ENCODE measurements around the gene LDB2. TPM values are rescaled to one million over a fixed set of nuclear protein-coding genes. Genes with fewer than 3 reads are reported as not detected.

LDB2 gene
- total RNA-seq, 4 donors from 2014 or later = 16.2 to 31.7 (median 22.4) TPM

- 88% methylated on average over 5 of the region's 5 CpGs for WGBS
Measured at GRCh38 chr4:16483540-16483939, 414.9 kb downstream of the LDB2 start.

DNA sequence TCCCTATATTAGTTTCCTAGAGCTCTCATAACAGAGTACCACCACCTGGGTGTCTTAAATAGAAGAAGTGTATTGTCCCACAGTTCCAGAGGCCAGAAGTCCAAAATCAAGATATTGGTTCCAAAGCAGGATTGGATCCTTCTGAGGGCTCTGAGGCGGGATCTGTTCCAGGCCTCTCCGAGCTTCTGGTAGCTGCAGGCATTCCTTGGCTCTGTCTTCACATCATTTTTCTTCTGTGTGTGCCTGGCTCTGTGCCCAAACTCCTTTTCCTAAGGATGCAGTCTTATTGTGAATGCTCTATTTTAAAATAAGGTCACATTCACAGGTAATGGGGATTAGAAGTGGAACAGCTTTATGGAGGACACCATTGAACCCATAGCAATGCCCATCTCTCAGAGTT, 418.4 kb downstream of the LDB2 start:
- DNase-seq (ENCODE audit: extremely low spot score) = no peak
- WGBS = 26% methylated on average over 2 of the region's 2 CpGs
- Histone ChIP-seq H3K36me3 (no peaks in the 10 kb centered on the region), H3K27me3 (no peaks in the 10 kb centered on the region), H3K9me3 (no peaks in the 10 kb centered on the region), H3K4me3 (no peak overlapping the region), H3K27ac (replicated peaks in 1 of 4) (no peak overlapping the region), H3K4me1 (peaks cover 0 to 23% (median 21%) of the 10 kb centered on the region in 4 donors)
- intact Hi-C loops (cut with DNase I) = no loop called here
- TF ChIP-seq POLR2AphosphoS5 (IDR thresholded peaks at IDR 0.05) (no peak), POLR2A (IDR thresholded peaks at IDR 0.05; ENCODE audit: low read depth) (no peak)
- TF ChIP-seq, protein P1, sequence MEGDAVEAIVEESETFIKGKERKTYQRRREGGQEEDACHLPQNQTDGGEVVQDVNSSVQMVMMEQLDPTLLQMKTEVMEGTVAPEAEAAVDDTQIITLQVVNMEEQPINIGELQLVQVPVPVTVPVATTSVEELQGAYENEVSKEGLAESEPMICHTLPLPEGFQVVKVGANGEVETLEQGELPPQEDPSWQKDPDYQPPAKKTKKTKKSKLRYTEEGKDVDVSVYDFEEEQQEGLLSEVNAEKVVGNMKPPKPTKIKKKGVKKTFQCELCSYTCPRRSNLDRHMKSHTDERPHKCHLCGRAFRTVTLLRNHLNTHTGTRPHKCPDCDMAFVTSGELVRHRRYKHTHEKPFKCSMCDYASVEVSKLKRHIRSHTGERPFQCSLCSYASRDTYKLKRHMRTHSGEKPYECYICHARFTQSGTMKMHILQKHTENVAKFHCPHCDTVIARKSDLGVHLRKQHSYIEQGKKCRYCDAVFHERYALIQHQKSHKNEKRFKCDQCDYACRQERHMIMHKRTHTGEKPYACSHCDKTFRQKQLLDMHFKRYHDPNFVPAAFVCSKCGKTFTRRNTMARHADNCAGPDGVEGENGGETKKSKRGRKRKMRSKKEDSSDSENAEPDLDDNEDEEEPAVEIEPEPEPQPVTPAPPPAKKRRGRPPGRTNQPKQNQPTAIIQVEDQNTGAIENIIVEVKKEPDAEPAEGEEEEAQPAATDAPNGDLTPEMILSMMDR (IDR thresholded peaks at IDR 0.05) = no peak

More at GRCh38 chr4:16483540-16483939, 414.9 kb downstream of the LDB2 start:
- Histone ChIP-seq H3K36me3 (no peaks in the 10 kb centered on the region), H3K9me3 (no peaks in the 10 kb centered on the region), H3K4me3 (no peak overlapping the region), H3K27ac (replicated peaks in 1 of 4) (no peak overlapping the region), H3K4me1 (peaks cover 0 to 23% (median 21%) of the 10 kb centered on the region in 4 donors), H3K27me3 (no peaks in the 10 kb centered on the region)
- TF ChIP-seq POLR2A (IDR thresholded peaks at IDR 0.05; ENCODE audit: low read depth) (no peak), EP300 (IDR thresholded peaks at IDR 0.05) (no peak)
- TF ChIP-seq, protein P1 (IDR thresholded peaks at IDR 0.05) = no peak
- no peak for DNase-seq (ENCODE audit: extremely low spot score)
- intact Hi-C loops (cut with DNase I) = no loop called here

DNA sequence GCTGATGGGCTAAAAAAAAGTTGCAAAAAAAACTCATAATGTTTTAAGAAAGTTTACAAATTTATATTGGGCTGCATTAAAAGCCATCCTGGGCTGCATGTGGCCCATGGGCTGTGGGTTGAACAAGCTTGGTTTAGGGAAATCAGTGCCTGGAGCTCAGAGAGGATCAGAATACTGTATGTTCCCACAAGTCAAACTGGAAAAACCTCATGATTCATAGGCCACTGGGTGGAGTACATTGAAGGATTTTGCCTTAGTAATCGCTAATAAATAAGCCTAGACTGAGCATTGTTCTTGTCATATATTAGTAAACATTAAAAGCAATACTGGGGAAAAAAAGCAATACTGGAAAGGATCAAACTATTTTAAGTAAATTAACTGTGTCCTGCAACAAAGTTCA, 425.9 kb downstream of the LDB2 start:
- intact Hi-C loops (cut with DNase I) = no loop called here
- WGBS = 97% methylated on average over 1 of the region's 1 CpG
- H3K4me3 ChIP-seq = no peak overlapping the region
- no peak overlapping the region for H3K27ac ChIP-seq (replicated peaks in 1 of 4)
- peaks cover 0 to 23% (median 17%) of the 10 kb centered on the region in 4 donors for H3K9me3 ChIP-seq
- no peak for DNase-seq (ENCODE audit: extremely low spot score)
- TF ChIP-seq POLR2AphosphoS5 (IDR thresholded peaks at IDR 0.05) (no peak), POLR2A (IDR thresholded peaks at IDR 0.05; ENCODE audit: low read depth) (no peak), EP300 (IDR thresholded peaks at IDR 0.05) (no peak)
- TF ChIP-seq, protein P1 (IDR thresholded peaks at IDR 0.05) = no peak
- H3K36me3 ChIP-seq = no peaks in the 10 kb centered on the region
- H3K27me3 ChIP-seq = no peaks in the 10 kb centered on the region
- no peaks in the 10 kb centered on the region for H3K4me1 ChIP-seq

- WGBS = 66% methylated on average over 2 of the region's 2 CpGs
- Histone ChIP-seq H3K27me3 (no peaks in the 10 kb centered on the region), H3K4me3 (no peak overlapping the region), H3K9me3 (no peaks in the 10 kb centered on the region), H3K36me3 (no peaks in the 10 kb centered on the region), H3K27ac (replicated peaks in 1 of 4) (no peak overlapping the region), H3K4me1 (no peaks in the 10 kb centered on the region)
- DNase-seq (ENCODE audit: extremely low spot score) = no peak
- TF ChIP-seq POLR2AphosphoS5 (IDR thresholded peaks at IDR 0.05) (no peak), EP300 (IDR thresholded peaks at IDR 0.05) (no peak), POLR2A (IDR thresholded peaks at IDR 0.05; ENCODE audit: low read depth) (no peak)
- TF ChIP-seq, protein P1 (IDR thresholded peaks at IDR 0.05) = no peak
- intact Hi-C loops (cut with DNase I) = no loop called here
Measured at GRCh38 chr4:16467061-16467460, 431.4 kb downstream of the LDB2 start.

DNA sequence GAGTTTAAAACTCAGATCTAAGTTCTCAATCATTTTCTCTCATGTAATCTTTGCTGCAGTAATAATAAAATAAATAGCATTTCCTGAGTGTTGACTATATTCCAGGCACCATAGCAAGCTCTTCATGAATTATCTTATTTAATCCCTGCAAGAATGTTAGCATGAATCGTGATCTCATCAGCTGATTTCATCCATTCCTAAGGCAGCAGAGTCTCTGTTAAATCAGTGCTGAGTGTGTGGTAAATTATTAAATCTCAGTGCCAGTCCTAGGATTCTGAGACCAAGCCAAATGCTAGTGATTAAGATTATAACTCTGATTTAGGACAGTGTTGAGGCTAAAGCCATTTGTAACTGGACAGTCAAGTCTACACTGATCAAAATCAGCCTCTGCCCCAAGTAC, 431.9 kb downstream of the LDB2 start:
- no peak for TF ChIP-seq POLR2A (IDR thresholded peaks at IDR 0.05; ENCODE audit: low read depth)
- TF ChIP-seq, protein P1 (IDR thresholded peaks at IDR 0.05) = no peak
- TF ChIP-seq EP300 (IDR thresholded peaks at IDR 0.05) = no peak
- Histone ChIP-seq H3K36me3 (no peaks in the 10 kb centered on the region), H3K27me3 (no peaks in the 10 kb centered on the region), H3K27ac (replicated peaks in 1 of 4) (no peak overlapping the region), H3K9me3 (no peaks in the 10 kb centered on the region), H3K4me1 (no peaks in the 10 kb centered on the region), H3K4me3 (no peak overlapping the region)
- 71% methylated on average over 1 of the region's 1 CpG for WGBS
- no peak for DNase-seq (ENCODE audit: extremely low spot score)
- intact Hi-C loops (cut with DNase I) = no loop called here
